Spleen (tissue), 11 donors: ENCODE data around the gene CCDC80. TPM values are rescaled to one million over a fixed set of nuclear protein-coding genes. Genes with fewer than 3 reads are reported as not detected.
A peak's percentile ranks its signal among the peaks of the same experiment; 100 is the strongest.

ENCODE experiments used
- DNase-seq: peaks from one replicate; pipeline ENCODE4 v3.0.0-alpha.2; 2020
- H3K27ac ChIP-seq, 8 donors: fragments of 200-600 bp; sonication (generic) in 7 of 8; 1 replicate in 4 of 8; 2 replicates in 4 of 8; pipeline versions ENCODE4 v1.5.0 to v1.8.0; 2016 to 2021; ENCODE audit warnings: inconsistent platforms in 4 of 8, mild to moderate bottlenecking in 4 of 8, moderate library complexity in 1 of 8
- H3K27me3 ChIP-seq, 7 donors: fragments of 200-600 bp; sonication (generic) in 6 of 7; replicated peaks in 1 of 7; 1 replicate in 4 of 7; 2 replicates in 3 of 7; pipeline versions ENCODE4 v1.5.0 to v1.8.0; 2016 to 2021; ENCODE audit warnings: inconsistent platforms in 3 of 7, mild to moderate bottlenecking in 1 of 7
- H3K36me3 ChIP-seq, 6 donors: fragments of 200-600 bp; sonication (generic) in 5 of 6; 1 replicate in 4 of 6; 2 replicates in 2 of 6; pipeline versions ENCODE4 v1.5.0 to v1.8.0; 2016 to 2021; ENCODE audit warnings: inconsistent platforms in 2 of 6
- H3K4me1 ChIP-seq, 6 donors: fragments of 200-600 bp; sonication (generic) in 5 of 6; 1 replicate in 3 of 6; 2 replicates in 3 of 6; pipeline versions ENCODE4 v1.5.0 to v1.8.0; 2016 to 2021; ENCODE audit warnings: inconsistent platforms in 3 of 6
- H3K4me3 ChIP-seq, 8 donors: fragments of 200-600 bp; sonication (generic) in 7 of 8; 1 replicate in 4 of 8; 2 replicates in 4 of 8; pipeline versions ENCODE4 v1.5.0 to v1.8.0; 2016 to 2021; ENCODE audit warnings: inconsistent platforms in 4 of 8, mild to moderate bottlenecking in 4 of 8, moderate library complexity in 2 of 8
- H3K9me3 ChIP-seq, 8 donors: fragments of 200-600 bp; sonication (generic) in 7 of 8; 1 replicate in 4 of 8; 2 replicates in 4 of 8; pipeline versions ENCODE4 v1.5.0 to v1.8.0; 2016 to 2021; ENCODE audit warnings: inconsistent platforms in 4 of 8
- POLR2A ChIP-seq, 3 donors: fragments of 450-650 bp; IDR thresholded peaks; one replicate each; pipeline ENCODE4 v1.5.1; 2017; ENCODE audit warnings: antibody characterized with exemption in 3 of 3, mild to moderate bottlenecking in 1 of 3
- POLR2AphosphoS5 ChIP-seq, 3 donors: sonication (generic); formaldehyde crosslinking; IDR thresholded peaks; one replicate each; pipeline ENCODE4 v1.5.1; 2017; ENCODE audit warnings: antibody characterized with exemption in 3 of 3
- WGBS, 5 donors: extraction: QIAGEN DNeasy Blood & Tissue Kit in 3 of 5; methylation state at CpG; one replicate each; pipeline versions ENCODE4 v1.1.5 to v1.1.7; 2013 to 2018; 5-methylcytosine and 5-hydroxymethylcytosine counted together
- intact Hi-C: fragments of 100-400 bp; cut with DNase I; formaldehyde crosslinking; loops from one replicate; pipeline ENCODE4 v1.15.0; 2023; ENCODE audit warnings: low total_unique reads
- polyA plus RNA-seq, 3 donors: library from polyadenylated mRNA; stranded (reverse); fragments of 200-250 nt; gene quantifications; one replicate each; pipeline ENCODE4 v1.2.1, GENCODE V29; 2013
- total RNA-seq, 7 donors: library from RNA; depleted of rRNA in 3 of 7; stranded (reverse); fragments of >200 nt in 3 of 7; fragmentation: NEBNext Ultra II Directional in 4 of 7; extraction: Animal tissue kit (Norgen Biotek cat#: 25700) in 4 of 7; gene quantifications; one replicate each; pipeline versions ENCODE4 v1.1.0 to v1.2.1, GENCODE V29; 2016 to 2021
- TF ChIP-seq, protein P1 (sequence below), 11 experiments: fragments of 200-600 bp in 7 of 11; fragments of 450-650 bp in 4 of 11; sonication (generic) in 4 of 11; IDR thresholded peaks in 8 of 11; conservative IDR thresholded peaks in 3 of 11; 1 replicate in 7 of 11; 2 replicates in 4 of 11; pipeline versions ENCODE4 v1.4.0 to v1.8.0; 2016 to 2021; ENCODE audit warnings: antibody characterized with exemption in 11 of 11, inconsistent platforms in 4 of 11, mild to moderate bottlenecking in 1 of 11
- donor health status: healthy with polysubstance abuse.
- donor health status: DM: no; HTN: no; CAD: no; lungs with moderate emphysema.
- donor health status: DM: no; HTN: no; CAD: no.
- donor health status: Bipolar disorder and iron deficiency.
- donor health status: healthy.
- donor health status: DM: no; HTN: no; CAD: no.
- donor health status: DM: yes; HTN: yes; CAD: no.

The CCDC80 gene
- total and polyA plus RNA-seq, 10 donors: 5.2 to 99.9 (median 31.5) TPM

DNA sequence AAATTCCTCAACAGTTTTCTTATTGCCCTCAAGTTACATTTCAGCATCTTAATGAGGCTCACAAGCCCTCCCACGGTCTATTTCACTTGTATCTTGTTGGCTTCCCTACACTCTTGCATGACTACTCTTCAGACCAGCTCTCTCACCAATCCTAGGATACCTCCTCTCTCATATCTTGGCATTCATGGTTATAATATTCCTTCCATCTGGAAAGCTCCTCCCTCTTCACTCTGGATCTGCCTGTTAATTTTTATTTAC lies 8.5 kb upstream of the CCDC80 start:
- H3K36me3 ChIP-seq: no peaks in the 10 kb centered on the region
- H3K27ac ChIP-seq: no peak overlapping the region
- H3K27me3 ChIP-seq: peaks cover 0 to 3% (median 0%) of the 10 kb centered on the region in 7 donors
- H3K9me3 ChIP-seq: no peaks in the 10 kb centered on the region
- WGBS, 5 donors: 70 to 90% (median 82%) methylated on average over 1 of the region's 1 CpG
- intact Hi-C loops: no loop called here
- TF ChIP-seq POLR2A (IDR thresholded peaks at IDR 0.05): no peak
- TF ChIP-seq, protein P1, sequence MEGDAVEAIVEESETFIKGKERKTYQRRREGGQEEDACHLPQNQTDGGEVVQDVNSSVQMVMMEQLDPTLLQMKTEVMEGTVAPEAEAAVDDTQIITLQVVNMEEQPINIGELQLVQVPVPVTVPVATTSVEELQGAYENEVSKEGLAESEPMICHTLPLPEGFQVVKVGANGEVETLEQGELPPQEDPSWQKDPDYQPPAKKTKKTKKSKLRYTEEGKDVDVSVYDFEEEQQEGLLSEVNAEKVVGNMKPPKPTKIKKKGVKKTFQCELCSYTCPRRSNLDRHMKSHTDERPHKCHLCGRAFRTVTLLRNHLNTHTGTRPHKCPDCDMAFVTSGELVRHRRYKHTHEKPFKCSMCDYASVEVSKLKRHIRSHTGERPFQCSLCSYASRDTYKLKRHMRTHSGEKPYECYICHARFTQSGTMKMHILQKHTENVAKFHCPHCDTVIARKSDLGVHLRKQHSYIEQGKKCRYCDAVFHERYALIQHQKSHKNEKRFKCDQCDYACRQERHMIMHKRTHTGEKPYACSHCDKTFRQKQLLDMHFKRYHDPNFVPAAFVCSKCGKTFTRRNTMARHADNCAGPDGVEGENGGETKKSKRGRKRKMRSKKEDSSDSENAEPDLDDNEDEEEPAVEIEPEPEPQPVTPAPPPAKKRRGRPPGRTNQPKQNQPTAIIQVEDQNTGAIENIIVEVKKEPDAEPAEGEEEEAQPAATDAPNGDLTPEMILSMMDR (IDR thresholded peaks at IDR 0.05 in 8 of 11, conservative IDR thresholded peaks at IDR 0.05 in 3 of 11): no peak
- no peak for TF ChIP-seq POLR2AphosphoS5 (IDR thresholded peaks at IDR 0.05)
- peaks cover 0 to 12% (median 0%) of the 10 kb centered on the region in 6 donors for H3K4me1 ChIP-seq
- DNase-seq: no peak
- H3K4me3 ChIP-seq: no peak overlapping the region

DNA sequence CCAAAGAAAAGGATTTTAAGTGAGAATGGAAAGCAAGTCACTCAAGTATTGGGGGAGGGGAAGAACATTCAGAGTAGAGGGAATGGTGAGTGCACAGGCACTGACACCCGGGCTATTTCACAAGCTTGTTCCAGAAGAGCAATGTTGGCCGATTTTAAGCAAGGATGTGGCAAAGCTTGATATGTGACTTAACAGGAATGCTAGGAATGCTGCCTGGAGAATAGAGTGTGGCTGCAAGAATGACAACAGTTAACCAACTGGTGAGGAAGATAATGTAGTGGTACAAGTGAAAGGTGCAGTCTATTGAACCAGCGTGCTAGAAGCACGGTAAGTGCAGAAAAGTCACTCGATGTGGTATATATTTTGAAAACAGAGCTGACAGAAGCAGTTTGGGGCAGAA lies 6.2 kb upstream of the CCDC80 start:
- 72 to 86% (median 78%) methylated on average over 5 of the region's 5 CpGs for WGBS, 5 donors
- intact Hi-C loops: no loop called here
- no peak for DNase-seq
- Histone ChIP-seq H3K9me3 (no peaks in the 10 kb centered on the region), H3K4me1 (peaks cover 0 to 30% (median 15%) of the 10 kb centered on the region in 6 donors), H3K4me3 (no peak overlapping the region), H3K27ac (no peak overlapping the region), H3K36me3 (no peaks in the 10 kb centered on the region), H3K27me3 (peaks cover 0 to 10% (median 0%) of the 10 kb centered on the region in 7 donors)
- TF ChIP-seq, protein P1 (IDR thresholded peaks at IDR 0.05 in 8 of 11, conservative IDR thresholded peaks at IDR 0.05 in 3 of 11): no peak
- TF ChIP-seq POLR2A (IDR thresholded peaks at IDR 0.05) (no peak), POLR2AphosphoS5 (IDR thresholded peaks at IDR 0.05) (peak in 1 of 3 donors; percentile 22)

DNA sequence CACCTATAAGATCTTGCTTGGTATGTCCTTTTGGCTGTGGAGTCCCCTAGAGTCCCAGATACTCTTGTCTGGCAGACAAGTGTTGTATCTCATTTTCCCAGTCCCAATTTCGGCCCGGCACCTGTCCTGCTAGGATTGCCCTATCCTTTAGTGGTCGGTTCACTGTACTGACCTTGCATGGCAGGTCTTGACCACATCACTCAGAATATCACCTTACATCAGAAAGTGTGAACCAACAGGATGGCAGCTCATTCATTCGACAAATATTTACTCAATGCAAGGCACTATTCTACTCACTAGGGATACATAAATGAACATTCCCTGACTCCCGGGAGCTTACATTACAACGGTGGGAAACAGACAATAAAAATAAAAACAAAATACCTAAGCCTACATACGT lies 5.7 kb upstream of the CCDC80 start:
- no peak for DNase-seq
- Histone ChIP-seq H3K4me1 (peaks cover 0 to 30% (median 15%) of the 10 kb centered on the region in 6 donors), H3K36me3 (no peaks in the 10 kb centered on the region), H3K4me3 (no peak overlapping the region), H3K27me3 (peaks cover 0 to 14% (median 0%) of the 10 kb centered on the region in 7 donors), H3K9me3 (no peaks in the 10 kb centered on the region), H3K27ac (no peak overlapping the region)
- intact Hi-C loops: no loop called here
- no peak for TF ChIP-seq POLR2AphosphoS5 (IDR thresholded peaks at IDR 0.05)
- TF ChIP-seq, protein P1 (IDR thresholded peaks at IDR 0.05 in 8 of 11, conservative IDR thresholded peaks at IDR 0.05 in 3 of 11): no peak
- no peak for TF ChIP-seq POLR2A (IDR thresholded peaks at IDR 0.05)
- WGBS, 5 donors: 80 to 90% (median 85%) methylated on average over 7 of the region's 7 CpGs

DNA sequence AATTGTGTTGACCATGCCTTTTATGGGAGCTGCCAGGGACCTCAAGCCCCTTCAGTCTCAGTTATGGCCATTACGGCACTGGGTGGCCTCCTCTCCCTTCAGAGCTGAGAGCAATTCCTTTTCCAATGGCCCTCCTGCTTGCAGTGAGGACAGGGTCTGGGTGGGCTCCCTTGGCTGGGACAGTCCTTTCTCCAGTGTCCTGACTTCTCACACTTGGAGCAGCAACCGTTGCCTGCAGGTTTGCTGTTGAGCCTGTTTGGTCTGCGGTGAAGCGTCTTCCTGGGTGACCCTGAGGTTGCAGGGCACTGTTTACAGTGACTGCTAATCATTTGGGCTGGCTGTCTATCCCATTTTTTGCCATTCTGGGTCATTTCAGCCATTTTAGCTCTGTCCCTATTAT lies 3.5 kb upstream of the CCDC80 start:
- TF ChIP-seq POLR2AphosphoS5 (IDR thresholded peaks at IDR 0.05): no peak
- no peak for TF ChIP-seq POLR2A (IDR thresholded peaks at IDR 0.05)
- TF ChIP-seq, protein P1 (IDR thresholded peaks at IDR 0.05 in 8 of 11, conservative IDR thresholded peaks at IDR 0.05 in 3 of 11): no peak
- Histone ChIP-seq H3K4me1 (peaks cover 0 to 30% (median 15%) of the 10 kb centered on the region in 6 donors), H3K36me3 (no peaks in the 10 kb centered on the region), H3K27ac (peak overlapping the region in 1 of 8 donors; percentile 48), H3K27me3 (peaks cover 0 to 22% (median 0%) of the 10 kb centered on the region in 7 donors), H3K9me3 (no peaks in the 10 kb centered on the region), H3K4me3 (no peak overlapping the region)
- no peak for DNase-seq
- intact Hi-C loops: loop anchor here (5.0 kb wide), 1 partner anchor 333 kb away; the partner anchor contains the start of gene CD200R1
- WGBS, 5 donors: 80 to 94% (median 85%) methylated on average over 4 of the region's 4 CpGs
